Measurements from ENCODE around the gene RSAD1.

DNA sequence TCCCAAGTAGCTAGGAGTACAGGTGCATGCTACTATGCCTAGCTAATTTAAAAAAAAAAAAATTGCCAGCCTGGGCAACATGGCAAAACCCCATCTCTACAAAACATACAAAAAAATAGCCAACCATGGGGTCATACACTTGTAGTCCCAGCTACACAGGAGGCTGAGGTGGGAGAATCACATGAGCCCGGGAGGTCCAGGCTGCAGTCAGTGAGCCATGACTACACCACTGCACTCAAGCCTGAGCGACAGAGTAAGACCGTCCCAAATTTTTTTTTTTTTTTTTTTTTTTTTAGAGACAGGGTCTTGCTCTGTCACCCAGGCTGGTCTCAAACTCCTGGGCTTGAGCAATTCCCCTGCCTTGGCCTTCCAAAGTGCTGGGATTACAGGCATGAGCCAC is 24.8 kb upstream of the RSAD1 start:
- TF ChIP-seq, protein P1, sequence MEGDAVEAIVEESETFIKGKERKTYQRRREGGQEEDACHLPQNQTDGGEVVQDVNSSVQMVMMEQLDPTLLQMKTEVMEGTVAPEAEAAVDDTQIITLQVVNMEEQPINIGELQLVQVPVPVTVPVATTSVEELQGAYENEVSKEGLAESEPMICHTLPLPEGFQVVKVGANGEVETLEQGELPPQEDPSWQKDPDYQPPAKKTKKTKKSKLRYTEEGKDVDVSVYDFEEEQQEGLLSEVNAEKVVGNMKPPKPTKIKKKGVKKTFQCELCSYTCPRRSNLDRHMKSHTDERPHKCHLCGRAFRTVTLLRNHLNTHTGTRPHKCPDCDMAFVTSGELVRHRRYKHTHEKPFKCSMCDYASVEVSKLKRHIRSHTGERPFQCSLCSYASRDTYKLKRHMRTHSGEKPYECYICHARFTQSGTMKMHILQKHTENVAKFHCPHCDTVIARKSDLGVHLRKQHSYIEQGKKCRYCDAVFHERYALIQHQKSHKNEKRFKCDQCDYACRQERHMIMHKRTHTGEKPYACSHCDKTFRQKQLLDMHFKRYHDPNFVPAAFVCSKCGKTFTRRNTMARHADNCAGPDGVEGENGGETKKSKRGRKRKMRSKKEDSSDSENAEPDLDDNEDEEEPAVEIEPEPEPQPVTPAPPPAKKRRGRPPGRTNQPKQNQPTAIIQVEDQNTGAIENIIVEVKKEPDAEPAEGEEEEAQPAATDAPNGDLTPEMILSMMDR (IDR thresholded peaks at IDR 0.05; ENCODE audit: low read depth, low read length, missing input control): no peak
- TF ChIP-seq RAD21 (IDR thresholded peaks at IDR 0.05) (no peak), JUND (IDR thresholded peaks at IDR 0.05) (no peak)
- TF ChIP-seq, protein P2, sequence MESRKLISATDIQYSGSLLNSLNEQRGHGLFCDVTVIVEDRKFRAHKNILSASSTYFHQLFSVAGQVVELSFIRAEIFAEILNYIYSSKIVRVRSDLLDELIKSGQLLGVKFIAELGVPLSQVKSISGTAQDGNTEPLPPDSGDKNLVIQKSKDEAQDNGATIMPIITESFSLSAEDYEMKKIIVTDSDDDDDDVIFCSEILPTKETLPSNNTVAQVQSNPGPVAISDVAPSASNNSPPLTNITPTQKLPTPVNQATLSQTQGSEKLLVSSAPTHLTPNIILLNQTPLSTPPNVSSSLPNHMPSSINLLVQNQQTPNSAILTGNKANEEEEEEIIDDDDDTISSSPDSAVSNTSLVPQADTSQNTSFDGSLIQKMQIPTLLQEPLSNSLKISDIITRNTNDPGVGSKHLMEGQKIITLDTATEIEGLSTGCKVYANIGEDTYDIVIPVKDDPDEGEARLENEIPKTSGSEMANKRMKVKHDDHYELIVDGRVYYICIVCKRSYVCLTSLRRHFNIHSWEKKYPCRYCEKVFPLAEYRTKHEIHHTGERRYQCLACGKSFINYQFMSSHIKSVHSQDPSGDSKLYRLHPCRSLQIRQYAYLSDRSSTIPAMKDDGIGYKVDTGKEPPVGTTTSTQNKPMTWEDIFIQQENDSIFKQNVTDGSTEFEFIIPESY (IDR thresholded peaks at IDR 0.05): no peak

Measured in liver (tissue), 3 donors.